Fibroblast of upper back skin (primary cell): ENCODE results near the gene DACH2.

Experiments used
- DNase-seq: peaks from one replicate; pipeline ENCODE4 v3.0.0-alpha.2; 2013

The DACH2 gene

GRCh38 chrX:86329174-86329573, 180.9 kb downstream of the DACH2 start:
- no peak for DNase-seq

- DNase-seq = no peak
These were observed 200.4 kb downstream of the DACH2 start for GRCh38 chrX:86348669-86349068.

DNA sequence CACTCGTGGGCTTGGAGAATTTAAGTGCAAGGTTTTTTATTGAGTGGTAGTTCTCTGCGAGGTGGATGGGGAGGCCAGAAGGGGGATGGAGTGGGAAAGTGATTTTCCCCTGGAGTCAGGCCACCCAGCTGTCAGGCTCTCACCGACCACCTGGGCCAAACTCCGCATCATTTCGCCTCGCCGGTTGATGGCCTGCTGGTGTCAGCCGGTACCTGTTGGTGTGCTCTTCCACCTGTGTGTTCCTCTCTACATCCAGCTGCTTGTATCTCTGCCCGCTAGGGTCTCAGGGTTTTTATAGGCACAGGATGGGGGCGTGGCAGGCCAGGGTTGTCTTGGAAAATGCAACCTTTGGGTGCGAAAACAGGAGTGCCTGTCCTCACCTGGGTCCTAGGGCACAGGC, 200.9 kb downstream of the DACH2 start:
- DNase-seq = no peak

- DNase-seq = no peak
These were observed 221.8 kb downstream of the DACH2 start for GRCh38 chrX:86369847-86370630.

DNA sequence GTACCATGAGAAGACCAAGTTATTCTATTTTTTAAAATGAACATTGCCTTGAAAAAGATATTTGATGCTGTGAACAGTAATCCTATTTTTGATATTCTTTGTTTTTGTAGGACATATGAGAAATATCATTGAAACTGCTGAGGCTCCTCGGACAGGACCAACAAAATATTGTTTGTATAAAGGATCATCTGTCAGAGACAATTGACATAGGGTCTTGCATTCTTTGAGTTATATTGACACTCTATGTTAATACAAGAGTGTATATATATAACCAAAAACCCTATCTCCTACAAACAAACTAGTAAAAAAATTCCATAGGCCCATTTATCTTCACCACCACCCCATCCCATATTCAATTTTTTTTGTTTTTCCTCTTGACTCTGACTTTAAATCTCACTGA, 222.7 kb downstream of the DACH2 start:
- DNase-seq = no peak

GRCh38 chrX:86379209-86379608, 231.0 kb downstream of the DACH2 start:
- DNase-seq = no peak

GRCh38 chrX:86383681-86384540, 235.7 kb downstream of the DACH2 start:
- DNase-seq = no peak

- no peak for DNase-seq
These were observed 259.1 kb downstream of the DACH2 start for GRCh38 chrX:86407371-86407770.

DNA sequence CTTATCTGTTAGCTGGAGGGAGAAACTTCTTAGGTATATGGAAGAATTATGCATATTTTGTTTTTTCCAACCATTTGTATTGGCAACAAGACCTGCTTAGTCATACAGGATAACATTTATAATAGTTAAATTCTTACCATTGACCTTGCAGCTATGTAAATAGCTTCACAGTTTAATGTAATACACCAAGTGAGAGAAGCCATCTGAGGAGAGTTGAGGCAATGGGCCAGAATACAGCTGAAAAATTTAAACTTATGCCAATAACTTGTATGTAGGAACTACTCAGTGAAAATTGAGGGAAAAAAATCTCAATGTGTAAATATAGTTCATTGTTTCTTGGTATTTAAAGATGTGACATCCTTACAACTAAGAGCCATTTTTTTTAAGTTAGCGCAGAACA, 273.5 kb downstream of the DACH2 start:
- no peak for DNase-seq

- no peak for DNase-seq
These were observed 287.9 kb downstream of the DACH2 start for GRCh38 chrX:86436116-86436515.

DNA sequence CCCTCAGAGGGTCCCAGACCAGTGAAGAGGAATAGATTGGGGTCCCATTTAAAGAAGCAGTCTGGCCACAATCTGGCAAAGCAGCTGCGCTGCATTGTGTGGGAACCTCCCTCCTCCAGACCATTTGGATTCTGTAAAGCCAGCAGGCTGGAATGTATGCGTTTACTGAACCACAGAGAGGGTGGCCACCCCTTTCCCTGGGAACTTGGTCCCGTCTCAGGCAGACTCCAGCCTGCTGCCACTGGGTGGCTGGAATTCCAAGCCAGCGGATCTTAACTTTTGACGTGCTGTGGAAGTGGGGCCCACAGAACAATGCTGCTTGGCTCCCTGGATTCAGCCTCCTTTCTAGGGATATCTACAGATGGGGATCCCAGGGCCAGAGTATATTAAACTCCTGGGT, 307.2 kb downstream of the DACH2 start:
- DNase-seq = no peak

DNA sequence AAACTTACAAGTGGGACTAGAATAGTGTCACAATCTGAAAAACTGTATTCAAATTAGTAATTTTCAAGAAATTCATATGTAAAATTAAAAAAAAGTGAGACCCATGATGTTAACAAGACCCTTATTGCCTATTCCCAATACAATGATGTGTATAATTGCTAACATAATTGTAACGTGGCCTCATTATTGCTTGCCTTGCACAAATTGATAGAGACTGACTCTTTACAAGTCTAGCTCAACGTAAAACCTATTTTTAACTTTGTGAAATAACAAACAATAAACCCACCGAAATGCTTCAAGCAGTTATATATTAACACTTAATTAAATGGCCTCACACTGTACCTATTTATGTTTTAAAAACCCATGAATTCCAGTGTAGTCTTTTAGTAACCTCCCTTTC, 312.5 kb downstream of the DACH2 start:
- no peak for DNase-seq

DNA sequence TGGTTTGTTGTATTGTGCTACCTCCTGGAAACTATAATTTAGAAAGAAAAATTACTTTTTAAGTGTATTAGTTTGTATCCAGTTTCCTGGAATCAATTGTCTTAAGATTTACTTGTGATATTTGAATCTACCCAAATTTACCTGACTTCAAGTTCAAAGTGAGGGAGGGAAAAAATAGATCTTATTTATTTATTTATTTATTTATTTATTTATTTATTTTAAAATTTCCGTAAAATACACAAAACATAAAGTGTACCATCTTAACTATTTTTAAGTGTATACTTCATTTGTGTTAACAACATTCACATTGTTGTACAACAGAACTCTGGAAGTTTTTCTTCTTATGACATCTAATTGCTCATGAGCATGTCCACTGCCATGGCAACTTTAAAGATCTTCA, 356.0 kb downstream of the DACH2 start:
- DNase-seq = no peak

DNA sequence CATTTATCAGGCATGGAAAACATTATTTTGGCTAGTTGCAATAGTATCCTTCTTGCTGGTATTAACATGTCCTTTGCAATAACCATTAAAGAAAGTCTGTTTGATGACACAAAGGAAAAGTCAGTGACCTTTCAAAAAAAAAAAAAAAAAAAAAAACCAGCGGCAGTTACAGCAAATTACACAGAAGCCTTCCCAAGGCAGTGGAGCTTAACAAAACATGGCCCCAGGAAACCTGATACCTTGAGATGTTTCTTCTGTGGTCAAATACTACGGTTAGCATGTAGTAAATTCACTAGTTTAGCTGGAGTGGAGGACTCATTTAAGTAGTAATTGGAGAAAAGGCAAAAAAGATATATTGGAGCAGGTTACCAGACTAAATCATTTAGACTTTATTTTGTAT, 359.1 kb downstream of the DACH2 start:
- DNase-seq = no peak

DNA sequence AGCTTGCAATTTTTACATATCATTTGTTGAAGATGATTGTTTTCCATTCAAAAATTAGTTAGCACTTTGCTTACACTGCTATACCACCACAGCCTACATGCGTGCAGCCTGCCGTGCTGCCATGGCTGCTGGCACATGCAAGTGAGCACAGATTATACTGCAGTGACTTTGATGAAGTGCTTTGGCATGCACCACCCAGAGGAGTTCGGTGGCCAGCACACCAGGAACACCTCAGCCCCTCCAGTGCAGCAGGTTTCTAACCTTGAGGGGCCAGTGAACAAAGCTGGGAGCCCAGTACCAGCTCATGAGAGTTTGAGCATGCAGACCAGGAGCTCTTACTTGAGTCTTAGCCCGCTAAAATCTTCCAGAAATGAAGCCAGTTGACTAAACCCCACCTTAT, 431.5 kb downstream of the DACH2 start:
- DNase-seq = no peak

- DNase-seq = no peak
These were observed 456.4 kb downstream of the DACH2 start for GRCh38 chrX:86604607-86605006.

DNA sequence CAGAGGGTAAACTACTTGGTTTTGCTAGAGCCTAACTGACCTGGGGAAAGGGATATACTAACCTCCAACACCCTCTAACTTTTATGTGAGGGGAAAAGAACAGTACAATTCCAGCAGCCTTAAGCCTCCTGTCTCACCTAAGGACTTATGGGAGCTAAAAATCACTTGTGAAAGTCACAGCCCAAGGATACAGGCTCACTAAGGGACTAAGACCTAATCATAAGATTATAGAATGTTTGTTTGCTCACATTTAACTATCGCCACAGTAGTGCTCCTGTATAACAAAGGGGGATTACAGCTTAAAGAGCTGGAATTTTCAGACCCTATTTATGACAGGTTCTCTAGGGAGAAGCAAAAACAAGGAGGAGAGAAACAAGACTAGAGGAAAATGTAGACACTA, 548.7 kb downstream of the DACH2 start:
- DNase-seq = no peak

DNA sequence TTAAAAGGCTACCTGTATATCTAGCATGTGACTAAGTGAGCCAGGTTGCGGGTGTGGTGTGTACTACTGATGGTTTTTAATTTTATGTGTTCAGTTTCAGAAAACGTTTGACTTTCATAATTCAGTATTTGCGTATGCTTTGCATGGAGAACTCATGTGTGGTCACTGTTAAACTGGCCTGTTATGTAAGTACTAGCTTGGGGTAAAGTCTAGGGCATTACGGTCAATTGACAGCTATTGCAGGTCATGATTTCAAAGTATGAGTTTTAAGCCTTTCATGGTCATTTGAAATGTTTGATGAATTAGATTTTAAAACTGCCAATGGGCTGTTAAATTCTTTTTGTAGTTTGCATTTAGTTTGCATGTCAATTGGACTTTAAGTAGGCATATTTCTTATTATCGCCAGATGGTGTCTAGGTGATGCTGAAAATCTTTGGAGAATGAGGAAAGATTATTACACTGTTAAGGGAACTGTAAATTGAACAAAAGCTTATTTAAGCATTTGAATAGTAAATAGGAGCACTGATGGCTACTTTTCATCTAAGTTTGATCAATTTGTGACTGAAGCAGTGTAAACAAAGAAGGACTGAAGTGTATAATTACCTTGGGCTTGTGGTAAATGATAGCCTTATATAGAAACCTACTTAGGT, 563.4 kb downstream of the DACH2 start:
- DNase-seq = no peak

GRCh38 chrX:86714441-86714840, 566.2 kb downstream of the DACH2 start:
- DNase-seq = no peak

- DNase-seq = no peak
These were observed 576.0 kb downstream of the DACH2 start for GRCh38 chrX:86724277-86724676.

DNA sequence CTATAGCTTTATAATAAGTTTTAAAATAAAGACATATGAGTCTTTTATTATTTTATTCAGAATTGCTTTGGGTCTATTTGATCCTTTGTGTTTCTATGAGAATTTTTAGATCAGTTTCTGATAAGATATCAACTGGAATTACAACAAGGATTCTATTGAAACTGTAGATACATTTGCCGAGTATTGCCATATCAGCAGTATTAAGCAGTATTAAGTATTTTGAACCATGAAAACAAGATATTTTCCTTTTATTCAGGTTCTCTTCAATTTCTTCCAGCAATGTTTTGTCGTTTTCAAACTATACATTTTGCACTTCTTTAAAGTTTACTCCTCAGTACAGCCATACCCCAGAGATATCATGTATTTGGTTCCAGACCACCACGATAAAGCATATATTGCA, 598.8 kb downstream of the DACH2 start:
- no peak for DNase-seq

- no peak for DNase-seq
These were observed 657.0 kb downstream of the DACH2 start for GRCh38 chrX:86805241-86805640.

DNA sequence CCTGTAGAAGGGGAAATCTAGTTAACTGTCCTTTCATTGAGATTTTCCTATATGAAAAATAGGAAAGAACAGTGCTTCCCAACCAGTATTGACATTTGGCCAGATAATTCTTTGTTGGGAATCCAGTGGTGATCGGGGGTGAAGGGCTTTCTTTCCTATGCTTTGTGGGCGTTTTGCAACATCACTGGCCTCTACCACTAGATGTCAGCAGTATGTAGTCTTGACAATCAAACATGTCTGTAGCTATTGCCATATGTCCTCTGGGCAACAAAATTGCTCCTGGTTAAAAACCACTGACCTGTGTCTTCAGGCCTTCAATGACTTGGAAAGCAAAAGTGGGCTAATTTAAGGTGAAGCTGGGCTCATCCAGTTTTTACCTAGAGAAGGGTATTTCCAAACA, 658.5 kb downstream of the DACH2 start:
- DNase-seq = no peak

- no peak for DNase-seq
These were observed 661.4 kb downstream of the DACH2 start for GRCh38 chrX:86809651-86810050.
